Stimulated activated CD8-positive, alpha-beta memory T cell treated with anti-CD3 and anti-CD28 coated beads, Interleukin-4, amount 100 ng/mL, for 24 hours (primary cell): Measurements from ENCODE around the gene UGT1A8.
"Not testable (repeated sequence)": the region's sequence is repeated elsewhere in the genome, so short reads cannot be mapped to it uniquely, and the experiment has no call there.

Source experiments
- DNase-seq: peaks from one replicate; pipeline ENCODE4 v3.0.0-alpha.2; 2020; ENCODE audit warnings: low read depth

UGT1A8 gene

GRCh38 chr2:233639860-233640259 is 22.4 kb downstream of the UGT1A8 start:
- DNase-seq, result no peak

- DNase-seq, result no peak
Measured at GRCh38 chr2:233643128-233643527, 25.7 kb downstream of the UGT1A8 start.

- DNase-seq, result not testable (repeated sequence)
Measured at GRCh38 chr2:233646033-233646432, 28.6 kb downstream of the UGT1A8 start.

GRCh38 chr2:233650981-233651380 is 33.5 kb downstream of the UGT1A8 start:
- DNase-seq, result no peak

GRCh38 chr2:233651430-233651829 is 34.0 kb downstream of the UGT1A8 start:
- no peak for DNase-seq

GRCh38 chr2:233654501-233654900 is 37.1 kb downstream of the UGT1A8 start:
- DNase-seq, result no peak

GRCh38 chr2:233655043-233655442 is 37.6 kb downstream of the UGT1A8 start:
- DNase-seq, result no peak

GRCh38 chr2:233655943-233656342 is 38.5 kb downstream of the UGT1A8 start:
- DNase-seq, result not testable (repeated sequence)

- no peak for DNase-seq
Measured at GRCh38 chr2:233656443-233656842, 39.0 kb downstream of the UGT1A8 start.

- DNase-seq, result no peak
Measured at GRCh38 chr2:233658610-233659009, 41.2 kb downstream of the UGT1A8 start.

GRCh38 chr2:233663911-233664310 is 46.5 kb downstream of the UGT1A8 start:
- DNase-seq, result no peak

GRCh38 chr2:233668605-233669260 is 51.3 kb downstream of the UGT1A8 start:
- DNase-seq, result no peak

- DNase-seq, result no peak
Measured at GRCh38 chr2:233671290-233672161, 54.1 kb downstream of the UGT1A8 start, which contains the start of gene UGT1A9. UGT1A9 (plus strand) TSS chr2:233671898; CDS start chr2:233671935, 37 bp downstream.

- no peak for DNase-seq
Measured at GRCh38 chr2:233672886-233673285, 55.5 kb downstream of the UGT1A8 start.

- no peak for DNase-seq
Measured at GRCh38 chr2:233673896-233674295, 56.5 kb downstream of the UGT1A8 start.

GRCh38 chr2:233674314-233674713 is 56.9 kb downstream of the UGT1A8 start:
- no peak for DNase-seq

- DNase-seq, result no peak
Measured at GRCh38 chr2:233674995-233675394, 57.6 kb downstream of the UGT1A8 start.

GRCh38 chr2:233676046-233676445 is 58.6 kb downstream of the UGT1A8 start:
- DNase-seq, result no peak

- DNase-seq, result no peak
Measured at GRCh38 chr2:233679196-233679595, 61.8 kb downstream of the UGT1A8 start.

- no peak for DNase-seq
Measured at GRCh38 chr2:233680361-233681045, 63.1 kb downstream of the UGT1A8 start.

GRCh38 chr2:233681521-233682099 is 64.2 kb downstream of the UGT1A8 start, which contains the start of gene UGT1A7:
UGT1A7 (plus strand) TSS chr2:233681901; CDS start chr2:233681938, 37 bp downstream.
- no peak for DNase-seq

- no peak for DNase-seq
Measured at GRCh38 chr2:233684640-233685039, 67.2 kb downstream of the UGT1A8 start.
